OCI-M2 (cell line): ENCODE data around the gene SLC25A18.
"Not testable (repeated sequence)": the region's sequence is repeated elsewhere in the genome, so short reads cannot be mapped to it uniquely, and the experiment has no call there.

Experiments used
- DNase-seq: peaks from one replicate; lab custom pipeline; 2025; ENCODE audit not compliant: unreplicated experiment; lab: John Stamatoyannopoulos, UW

The SLC25A18 gene, protein sequence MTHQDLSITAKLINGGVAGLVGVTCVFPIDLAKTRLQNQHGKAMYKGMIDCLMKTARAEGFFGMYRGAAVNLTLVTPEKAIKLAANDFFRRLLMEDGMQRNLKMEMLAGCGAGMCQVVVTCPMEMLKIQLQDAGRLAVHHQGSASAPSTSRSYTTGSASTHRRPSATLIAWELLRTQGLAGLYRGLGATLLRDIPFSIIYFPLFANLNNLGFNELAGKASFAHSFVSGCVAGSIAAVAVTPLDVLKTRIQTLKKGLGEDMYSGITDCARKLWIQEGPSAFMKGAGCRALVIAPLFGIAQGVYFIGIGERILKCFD

DNA sequence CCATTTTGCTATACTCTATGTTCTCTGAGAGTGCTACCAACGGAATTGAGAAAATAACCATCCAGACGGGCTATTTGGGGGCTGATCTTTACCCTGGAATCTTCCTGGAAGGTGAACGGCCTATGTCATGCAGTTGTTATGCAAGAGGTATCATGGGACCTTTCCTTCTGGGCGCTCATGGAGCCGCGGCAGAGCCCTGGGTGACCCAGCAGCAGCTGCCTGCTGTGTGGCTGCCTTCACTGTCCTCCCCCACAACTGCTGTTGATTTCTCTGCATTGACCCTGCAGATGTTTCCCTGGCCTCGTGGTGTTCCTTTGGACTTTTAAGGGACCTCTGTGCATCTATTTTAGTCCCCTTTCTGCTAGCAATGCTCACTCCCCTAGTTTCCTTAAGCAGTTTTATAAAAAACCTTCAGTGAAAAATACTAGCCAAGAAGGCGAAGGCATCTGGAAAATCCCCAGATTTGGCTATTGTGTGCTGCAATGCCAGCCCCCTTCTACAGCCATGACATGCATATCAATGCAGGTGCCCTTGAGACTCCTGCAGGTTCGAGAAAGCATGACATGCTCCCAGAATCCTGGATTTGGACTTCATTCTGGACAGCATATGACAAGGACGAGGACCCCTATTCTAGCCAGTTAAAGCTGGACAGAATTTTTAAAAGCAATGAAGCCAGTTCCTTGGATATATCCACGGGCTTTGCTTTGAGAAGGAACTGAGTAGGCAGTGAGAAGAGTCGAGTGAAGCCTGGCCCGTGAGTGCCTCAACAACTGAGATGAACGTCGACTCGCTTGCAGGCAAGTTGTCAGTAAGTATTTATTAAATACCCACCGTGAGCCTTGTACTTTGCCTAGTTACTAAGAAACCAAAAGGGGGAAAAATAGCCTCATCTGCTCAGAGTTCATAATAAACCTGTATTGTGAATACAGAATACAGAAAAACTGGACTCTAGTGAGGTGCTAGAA, at the start of gene SLC25A18:
SLC25A18 (plus strand) TSS at position 593 of the 965 bp plus-strand sequence. CDS start 16,447 bp downstream, outside the sequence.
- no peak for DNase-seq

DNA sequence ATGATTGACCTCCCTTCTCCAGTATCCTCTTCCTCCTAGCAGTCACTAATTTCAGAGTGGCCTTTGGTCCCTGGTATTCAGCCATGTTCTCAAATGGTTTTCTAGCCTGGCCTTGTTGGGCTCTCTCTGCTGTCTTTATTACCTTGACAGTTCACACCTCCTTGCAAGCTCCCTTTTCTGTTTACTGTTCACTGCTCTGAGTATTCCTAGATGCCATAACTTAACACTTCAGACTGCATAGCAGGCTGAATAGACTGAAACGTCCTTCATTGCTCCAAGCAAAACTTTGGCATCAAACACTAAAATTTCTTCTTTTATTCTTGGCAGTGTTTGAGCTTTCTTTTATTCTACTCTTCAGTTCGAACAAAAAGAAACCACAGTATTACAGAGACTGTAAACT, 49.7 kb upstream of the SLC25A18 start:
- no peak for DNase-seq

DNA sequence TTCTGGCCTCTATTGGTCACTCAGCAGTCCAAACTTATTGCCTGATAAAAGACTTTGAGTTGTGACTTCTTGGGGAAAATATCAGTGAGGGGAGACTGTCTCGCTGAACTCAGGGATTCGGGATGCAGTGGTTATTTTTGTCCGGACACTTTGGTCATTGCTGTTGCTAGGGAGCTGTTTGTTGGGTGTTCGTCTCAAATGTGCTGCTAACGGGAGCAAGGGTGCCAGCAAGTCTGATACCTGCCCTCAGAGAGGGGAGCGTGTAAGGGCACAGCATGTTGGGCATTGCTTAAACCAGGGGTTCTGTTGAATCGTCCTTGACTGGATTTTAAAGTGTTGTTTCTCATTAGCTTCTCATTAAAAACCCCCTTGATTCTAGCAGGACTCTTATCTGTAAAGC, 49.2 kb upstream of the SLC25A18 start:
- DNase-seq, result no peak

DNA sequence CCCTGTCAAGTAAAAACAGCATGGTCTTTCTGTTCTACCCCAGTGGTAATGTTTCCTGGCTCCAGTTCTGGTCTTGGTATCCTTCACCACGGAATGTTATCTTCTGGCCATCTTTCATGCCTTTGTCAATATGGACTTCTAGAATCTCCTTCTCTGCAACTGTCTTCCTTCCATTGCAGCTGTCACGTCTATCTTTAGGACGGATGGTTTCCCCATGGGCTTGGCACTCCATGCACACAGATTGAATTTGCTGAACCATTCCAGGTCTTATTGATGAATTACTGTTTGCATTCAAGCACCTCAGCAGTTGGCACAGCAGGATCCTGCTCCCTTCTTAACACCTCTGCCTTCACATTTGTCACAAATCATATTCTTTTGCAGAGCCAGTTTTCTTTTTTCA, 44.9 kb upstream of the SLC25A18 start:
- no peak for DNase-seq

DNA sequence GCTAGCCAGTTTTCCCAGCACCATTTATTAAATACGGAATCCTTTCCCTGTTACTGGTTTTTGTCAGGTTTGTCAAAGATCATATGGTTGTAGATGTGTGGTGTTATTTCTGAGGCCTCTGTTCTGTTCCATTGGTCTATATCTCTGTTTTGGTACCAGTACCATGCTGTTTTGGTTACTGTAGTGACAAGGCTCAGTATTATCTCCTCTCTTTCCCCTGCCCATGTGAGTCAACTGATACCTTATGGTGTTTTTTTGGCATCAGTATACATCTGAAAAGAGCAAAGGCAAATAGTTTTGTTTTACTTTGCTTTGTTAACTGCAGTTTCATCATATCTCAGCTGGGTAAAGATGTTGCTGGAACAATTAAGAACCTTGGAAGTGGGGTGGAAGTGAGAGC, 41.3 kb upstream of the SLC25A18 start:
- DNase-seq, result not testable (repeated sequence)

DNA sequence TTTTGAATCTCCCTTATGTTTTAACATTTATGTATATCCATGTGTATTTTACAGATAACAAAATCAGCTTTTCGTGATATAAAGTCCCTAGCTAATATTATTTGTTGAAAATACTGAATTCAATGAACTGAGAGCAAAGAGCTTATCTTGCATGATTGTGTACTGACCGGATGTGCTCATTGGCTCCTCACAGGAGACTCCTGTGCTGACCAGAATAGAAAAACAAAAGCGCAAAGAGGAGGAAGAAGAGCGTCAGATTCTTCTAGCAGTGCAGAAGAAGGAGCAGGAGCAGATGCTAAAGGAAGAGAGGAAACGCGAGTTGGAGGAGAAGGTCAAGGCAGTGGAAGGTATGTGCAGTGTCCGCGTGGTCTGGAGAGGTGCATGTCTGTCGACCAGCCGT, 39.4 kb upstream of the SLC25A18 start:
- no peak for DNase-seq

DNA sequence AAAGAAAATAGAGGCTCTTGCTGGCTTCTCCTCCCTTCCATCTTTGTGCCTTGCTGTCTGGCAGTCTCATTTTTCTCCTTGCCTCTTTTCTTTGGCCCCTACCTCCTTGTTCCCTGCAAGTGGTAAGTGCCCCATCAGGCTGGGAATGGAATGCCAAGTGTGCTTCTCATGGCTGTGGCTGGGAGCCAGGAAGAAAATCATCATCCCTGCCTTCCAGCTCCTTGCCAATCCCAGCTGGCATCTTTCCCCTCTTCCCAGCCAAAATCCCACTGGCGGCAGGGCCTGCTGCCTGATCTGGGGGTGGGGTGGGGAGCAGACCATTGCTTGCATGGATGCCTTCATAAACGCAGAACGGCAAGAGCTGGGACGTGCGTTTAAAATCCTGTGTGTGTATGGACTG, 27.0 kb upstream of the SLC25A18 start:
- DNase-seq, result no peak

DNA sequence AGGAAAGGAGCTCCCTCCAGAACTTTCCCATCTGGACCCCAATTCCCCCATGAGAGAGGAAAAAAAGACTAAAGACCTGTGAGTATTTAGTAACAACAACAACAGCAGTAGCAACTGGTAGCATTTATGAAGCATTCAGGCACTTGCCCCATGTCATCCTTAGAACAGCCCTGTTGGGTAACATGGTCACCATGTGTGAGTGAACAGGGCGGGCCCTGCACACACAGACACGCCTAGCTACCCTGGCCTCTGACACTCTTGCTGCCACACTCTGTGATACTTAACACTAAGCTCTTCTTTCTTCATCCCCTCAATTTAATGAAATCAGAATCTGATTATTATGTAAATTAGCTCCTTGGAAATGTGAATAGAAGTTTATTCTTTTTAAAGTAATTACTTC, 26.1 kb upstream of the SLC25A18 start:
- DNase-seq, result no peak

DNA sequence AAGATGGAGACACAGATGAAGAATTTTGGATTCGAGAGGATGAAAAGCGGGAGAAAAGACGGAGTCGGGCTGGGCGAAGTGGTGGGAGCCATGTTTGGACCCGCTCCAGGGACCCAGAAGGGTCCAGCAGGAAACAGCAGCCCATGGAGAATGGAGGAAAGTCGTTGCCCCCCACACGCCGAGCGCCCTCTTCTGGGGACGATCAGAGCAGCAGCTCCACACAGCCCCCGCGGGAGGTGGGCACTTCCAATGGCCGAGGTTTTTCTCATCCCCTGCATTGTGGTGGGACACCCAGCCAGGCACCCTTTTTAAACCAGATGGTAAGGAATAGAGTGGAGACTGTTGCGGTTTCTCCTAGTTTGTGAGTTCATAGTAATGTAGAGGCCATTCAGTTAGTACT, 22.8 kb upstream of the SLC25A18 start:
- no peak for DNase-seq

DNA sequence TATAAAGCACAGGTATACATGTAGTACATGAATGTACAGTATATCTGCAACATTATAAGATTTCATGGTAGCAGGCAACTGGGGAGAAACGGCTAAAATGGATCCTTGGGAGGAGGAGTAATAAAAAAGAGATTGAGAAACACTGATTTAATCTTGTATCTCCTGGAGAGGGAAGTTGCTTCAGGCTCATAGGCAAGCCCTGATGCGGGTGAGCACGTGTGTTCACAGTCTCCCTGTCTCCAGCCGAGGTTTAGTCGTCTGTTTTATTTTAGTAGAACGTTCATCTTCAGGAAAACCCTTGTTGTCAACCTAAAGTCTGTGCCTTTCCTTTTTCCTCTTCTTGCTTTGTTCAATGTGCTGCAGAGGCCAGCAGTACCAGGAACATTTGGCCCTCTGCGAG, 21.8 kb upstream of the SLC25A18 start:
- no peak for DNase-seq

DNA sequence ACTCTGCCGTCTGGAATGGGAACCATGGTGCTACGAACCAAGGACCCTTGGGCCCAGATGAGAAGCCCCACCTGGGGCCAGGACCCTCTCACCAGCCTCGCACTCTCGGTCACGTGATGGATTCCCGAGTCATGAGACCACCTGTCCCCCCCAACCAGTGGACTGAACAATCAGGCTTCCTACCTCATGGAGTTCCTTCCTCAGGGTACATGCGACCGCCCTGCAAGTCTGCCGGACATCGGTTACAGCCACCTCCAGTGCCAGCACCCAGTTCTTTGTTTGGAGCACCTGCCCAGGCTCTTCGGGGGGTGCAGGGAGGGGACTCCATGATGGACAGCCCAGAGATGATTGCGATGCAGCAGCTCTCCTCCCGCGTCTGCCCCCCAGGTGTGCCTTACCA, 20.8 kb upstream of the SLC25A18 start:
- DNase-seq, result no peak

DNA sequence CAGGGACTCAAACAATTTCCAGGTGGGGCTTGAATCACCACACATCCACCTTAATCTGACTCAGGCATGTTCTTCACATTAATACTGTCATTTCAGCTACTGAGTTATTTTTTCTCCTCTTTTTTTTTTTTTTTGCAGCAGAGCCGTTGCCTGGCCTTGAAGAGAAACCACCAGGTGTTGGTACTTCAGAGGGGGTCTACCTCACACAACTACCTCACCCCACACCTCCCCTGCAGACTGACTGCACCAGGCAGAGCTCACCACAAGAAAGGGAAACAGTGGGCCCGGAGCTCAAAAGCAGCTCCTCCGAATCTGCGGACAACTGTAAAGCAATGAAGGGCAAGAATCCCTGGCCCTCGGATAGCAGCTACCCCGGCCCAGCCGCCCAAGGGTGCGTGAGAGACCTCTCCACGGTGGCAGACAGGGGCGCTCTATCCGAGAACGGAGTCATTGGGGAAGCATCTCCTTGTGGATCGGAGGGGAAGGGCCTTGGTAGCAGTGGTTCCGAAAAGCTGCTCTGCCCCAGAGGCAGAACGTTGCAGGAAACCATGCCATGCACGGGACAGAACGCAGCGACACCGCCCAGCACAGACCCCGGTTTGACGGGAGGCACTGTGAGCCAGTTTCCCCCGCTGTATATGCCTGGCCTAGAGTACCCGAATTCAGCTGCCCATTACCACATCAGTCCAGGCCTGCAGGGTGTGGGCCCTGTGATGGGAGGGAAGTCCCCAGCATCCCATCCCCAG, 15.1 kb upstream of the SLC25A18 start:
- DNase-seq, result no peak

DNA sequence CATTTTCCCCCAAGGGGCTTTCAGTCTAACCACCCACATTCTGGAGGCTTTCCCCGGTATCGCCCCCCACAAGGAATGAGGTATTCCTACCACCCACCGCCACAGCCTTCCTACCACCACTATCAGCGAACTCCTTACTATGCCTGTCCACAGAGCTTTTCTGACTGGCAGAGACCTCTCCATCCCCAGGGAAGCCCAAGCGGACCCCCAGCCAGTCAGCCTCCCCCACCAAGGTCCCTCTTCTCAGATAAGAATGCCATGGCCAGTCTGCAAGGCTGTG, 14.6 kb upstream of the SLC25A18 start:
- DNase-seq, result no peak

DNA sequence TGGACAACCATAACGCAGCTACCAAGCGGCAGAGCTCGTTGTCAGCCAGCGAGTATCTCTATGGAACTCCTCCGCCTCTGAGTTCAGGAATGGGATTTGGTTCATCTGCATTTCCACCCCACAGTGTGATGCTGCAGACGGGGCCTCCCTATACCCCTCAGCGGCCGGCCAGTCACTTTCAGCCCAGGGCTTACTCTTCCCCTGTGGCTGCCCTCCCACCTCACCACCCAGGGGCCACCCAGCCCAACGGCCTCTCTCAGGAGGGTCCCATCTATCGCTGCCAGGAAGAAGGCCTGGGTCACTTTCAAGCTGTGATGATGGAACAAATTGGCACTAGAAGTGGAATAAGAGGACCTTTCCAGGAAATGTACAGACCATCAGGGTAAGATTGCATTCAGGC, 14.1 kb upstream of the SLC25A18 start:
- DNase-seq, result no peak

DNA sequence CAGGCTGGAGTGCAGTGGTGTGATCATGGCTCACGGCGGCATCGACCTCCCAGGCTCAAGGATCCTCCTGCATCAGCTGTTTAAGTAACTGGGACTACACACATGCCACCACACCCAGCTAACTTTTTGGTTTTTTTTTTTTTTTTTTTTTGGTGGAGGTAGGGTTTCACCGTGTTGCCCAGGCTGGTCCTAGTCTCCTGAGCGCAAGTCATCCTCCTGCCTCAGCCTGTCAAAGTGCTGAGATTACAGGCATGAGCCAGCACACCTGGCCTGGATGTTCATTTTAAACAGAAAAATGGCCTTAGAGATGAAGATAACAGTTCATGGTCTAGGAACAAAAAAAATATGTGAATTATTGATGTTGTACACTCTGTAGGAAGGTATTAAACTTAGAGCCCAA, 13.6 kb upstream of the SLC25A18 start:
- no peak for DNase-seq

DNA sequence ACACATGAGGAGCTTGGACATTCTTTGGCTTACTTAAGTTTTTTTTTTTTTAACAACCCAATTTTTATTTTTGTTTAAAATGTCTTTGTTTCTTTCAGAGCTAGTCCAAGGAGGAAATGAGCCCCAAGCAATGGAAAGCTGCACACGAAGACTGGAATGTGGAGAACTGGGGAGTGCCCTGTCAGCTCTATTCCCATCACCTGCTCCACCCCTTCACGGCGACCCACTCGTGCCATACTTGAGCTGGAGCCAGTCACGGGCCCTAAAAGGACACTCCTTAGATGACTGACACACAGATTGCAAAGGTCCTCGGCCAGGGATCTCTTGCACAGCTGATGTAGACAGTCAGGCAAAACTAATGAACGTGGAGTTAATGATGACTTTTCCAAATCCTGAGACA, 10.6 kb upstream of the SLC25A18 start:
- DNase-seq, result no peak

DNA sequence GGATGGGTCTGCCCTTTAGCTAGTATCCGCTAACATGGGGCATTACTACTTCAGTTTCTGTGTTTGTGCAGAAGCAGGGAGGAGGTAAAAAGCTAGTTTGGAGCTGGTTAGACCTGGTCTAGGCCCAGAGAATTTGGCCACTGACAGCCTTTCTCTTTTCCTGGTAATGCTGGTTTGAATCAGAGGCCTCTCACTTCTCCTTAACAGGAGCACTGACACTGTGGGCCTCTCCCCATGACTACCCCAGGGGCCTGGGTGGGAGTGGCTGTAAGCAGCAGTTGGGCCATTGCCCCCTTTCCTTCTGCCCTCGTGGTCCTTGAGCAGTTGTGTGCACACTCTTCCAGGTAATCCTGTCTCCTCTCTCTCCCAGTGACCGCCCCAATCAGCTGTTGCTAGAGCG, 8.5 kb upstream of the SLC25A18 start:
- DNase-seq, result no peak

DNA sequence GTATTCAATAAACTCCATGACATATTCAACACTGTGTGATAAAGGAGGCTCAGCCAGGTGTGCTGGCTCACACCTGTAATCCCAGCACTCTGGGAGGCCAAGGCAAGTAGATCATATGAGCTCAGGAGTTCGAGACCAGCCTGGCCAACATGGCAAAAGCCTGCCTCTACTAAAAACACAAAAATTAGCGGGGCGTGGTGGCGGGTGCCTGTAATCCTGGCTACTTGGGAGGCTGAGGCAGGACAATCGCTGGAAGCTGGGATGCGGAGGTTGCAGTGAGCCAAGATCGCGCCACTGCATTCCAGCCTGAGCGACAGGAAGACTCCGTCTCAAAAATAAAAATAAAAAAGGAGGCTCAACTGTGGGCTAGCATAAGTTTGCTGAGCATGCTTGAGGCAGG, 4.1 kb upstream of the SLC25A18 start:
- DNase-seq, result no peak

DNA sequence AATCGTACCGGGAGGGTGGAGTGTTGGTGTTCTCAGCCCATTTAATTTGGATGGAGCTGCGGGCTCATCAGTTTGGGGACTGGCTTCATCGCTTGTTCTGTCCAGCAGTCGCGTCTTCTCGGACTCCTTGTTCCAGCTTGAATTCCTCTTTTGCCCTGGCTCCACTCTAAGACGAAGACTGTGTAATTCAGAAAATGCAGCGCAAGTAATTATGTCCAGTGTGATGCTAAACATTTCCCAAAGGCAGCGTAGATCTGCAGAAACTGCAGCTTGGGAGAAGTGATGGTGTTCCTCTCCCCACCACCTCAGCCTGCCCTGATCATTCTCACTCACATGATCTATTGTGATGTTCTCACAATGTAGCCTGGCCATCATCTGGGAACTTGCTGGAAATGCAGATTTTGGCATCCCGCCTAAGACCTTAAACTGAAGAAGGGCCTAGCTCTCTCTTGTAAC, 666 bp downstream of the SLC25A18 start:
- DNase-seq, result no peak

DNA sequence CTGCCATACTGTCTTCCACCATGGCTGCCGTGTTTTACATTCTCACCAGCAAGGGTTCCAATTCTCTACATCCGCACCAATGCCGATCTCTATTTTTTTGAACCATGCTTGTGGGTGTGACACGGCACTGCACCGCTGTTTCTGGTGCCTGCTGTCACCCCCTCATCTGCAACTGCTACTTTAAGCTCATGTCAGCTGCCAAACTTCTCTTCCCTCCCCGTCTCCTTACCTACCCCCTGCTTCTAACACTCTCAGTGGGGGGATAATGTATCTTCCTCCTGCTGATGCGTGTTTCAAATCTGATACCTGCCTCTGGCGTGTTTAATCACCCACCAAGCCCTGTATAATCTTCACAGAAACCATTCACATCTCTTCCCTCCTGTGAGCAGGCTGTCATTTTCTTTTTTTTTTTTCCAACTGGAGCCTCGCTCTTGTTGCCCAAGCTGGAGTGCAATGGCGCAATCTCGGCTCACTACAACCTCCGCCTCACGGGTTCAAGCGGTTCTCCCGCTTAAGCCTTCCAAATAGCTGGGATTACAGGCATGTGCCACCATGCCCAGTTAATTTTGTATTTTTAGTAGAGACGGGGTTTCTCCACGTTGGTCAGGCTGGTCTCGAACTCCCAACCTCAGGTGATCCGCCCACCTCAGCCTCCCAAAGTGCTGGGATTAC, 2.9 kb downstream of the SLC25A18 start:
- not testable (repeated sequence) for DNase-seq

DNA sequence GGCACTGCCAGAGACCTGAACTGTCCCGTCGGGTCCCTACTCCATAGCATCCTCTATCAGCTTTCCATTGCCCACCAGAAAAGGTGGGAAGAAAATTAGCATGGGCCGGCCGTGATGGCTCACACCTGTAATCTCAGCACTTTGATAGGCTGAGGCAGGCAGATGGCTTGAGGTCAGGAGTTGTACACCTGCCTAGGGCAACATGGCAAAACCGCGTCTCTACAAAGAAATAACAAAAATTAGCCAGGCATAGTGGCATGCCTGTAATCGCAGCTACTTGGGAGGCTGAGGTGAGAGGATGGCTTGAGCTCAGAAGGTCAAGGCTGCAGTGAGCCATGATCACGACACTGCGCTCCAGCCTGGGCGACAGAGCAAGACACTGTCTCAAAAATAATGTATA, 3.5 kb downstream of the SLC25A18 start:
- no peak for DNase-seq
